Neuronal stem cell (in vitro differentiated cells): ENCODE results near the gene MVP.

Source experiments
- DNase-seq: peaks from one replicate; pipeline ENCODE4 v3.0.0-alpha.2; 2013; ENCODE audit warnings: low spot score
- H2AFZ ChIP-seq: one replicate; pipeline ENCODE4 v1.6.1; 2013; ENCODE audit warnings: mild to moderate bottlenecking, low read length, inconsistent platforms
- H2AK5ac ChIP-seq: 2 replicates; pipeline ENCODE4 v1.6.1; 2013; ENCODE audit warnings: low read depth, mild to moderate bottlenecking, inconsistent platforms, low read length, moderate library complexity, mixed read lengths
- H2BK120ac ChIP-seq: 2 replicates; pipeline ENCODE4 v1.6.1; 2013; ENCODE audit warnings: low read depth, mild to moderate bottlenecking, inconsistent platforms, low read length, moderate library complexity, mixed read lengths
- H2BK12ac ChIP-seq: one replicate; pipeline ENCODE4 v1.6.1; 2013; ENCODE audit warnings: low read length, inconsistent platforms
- H2BK15ac ChIP-seq: 2 replicates; pipeline ENCODE4 v1.6.1; 2013; ENCODE audit warnings: mild to moderate bottlenecking, low read length, inconsistent platforms, mixed read lengths
- H2BK5ac ChIP-seq: one replicate; pipeline ENCODE4 v1.6.1; 2013; ENCODE audit warnings: inconsistent platforms, mild to moderate bottlenecking, low read length, moderate library complexity
- H3K14ac ChIP-seq: one replicate; pipeline ENCODE4 v1.6.1; 2013; ENCODE audit warnings: low read length, inconsistent platforms
- H3K18ac ChIP-seq: 2 replicates; pipeline ENCODE4 v1.6.1; 2013; ENCODE audit warnings: low read length, inconsistent platforms
- H3K23ac ChIP-seq: 2 replicates; pipeline ENCODE4 v1.6.1; 2013; ENCODE audit warnings: low read depth, mild to moderate bottlenecking, mixed read lengths, low read length, inconsistent platforms; ENCODE audit not compliant: poor library complexity
- H3K27ac ChIP-seq: replicated peaks from 3 replicates; pipeline ENCODE4 v1.5.1; 2013; ENCODE audit warnings: low read length, inconsistent platforms
- H3K27me3 ChIP-seq, 3 experiments: 2 replicates each; pipeline ENCODE4 v1.6.1; 2013; ENCODE audit warnings: low read length in 3 of 3, mild to moderate bottlenecking in 2 of 3, inconsistent platforms in 1 of 3, low read depth in 1 of 3, mixed read lengths in 1 of 3, moderate library complexity in 1 of 3; ENCODE audit not compliant: control insufficient read depth in 3 of 3, insufficient read depth in 3 of 3
- H3K36me3 ChIP-seq, 2 donors: replicated peaks in 1 of 2; 2 replicates each; pipeline ENCODE4 v1.6.1; 2013; ENCODE audit warnings: low read length in 2 of 2; ENCODE audit not compliant: control insufficient read depth in 2 of 2, insufficient read depth in 2 of 2
- H3K4ac ChIP-seq: 2 replicates; pipeline ENCODE4 v1.6.1; 2013; ENCODE audit warnings: inconsistent platforms, mild to moderate bottlenecking, low read length, moderate library complexity
- H3K4me1 ChIP-seq, 2 donors: 1 replicate in 1 of 2; 2 replicates in 1 of 2; pipeline ENCODE4 v1.6.1; 2013; ENCODE audit warnings: low read length in 2 of 2, low read depth in 1 of 2; ENCODE audit not compliant: control insufficient read depth in 2 of 2, insufficient read depth in 1 of 2
- H3K4me2 ChIP-seq: one replicate; pipeline ENCODE4 v1.6.1; 2013; ENCODE audit warnings: mild to moderate bottlenecking, low read length, inconsistent platforms; ENCODE audit not compliant: insufficient read depth, poor library complexity, severe bottlenecking
- H3K4me3 ChIP-seq, 2 donors: 2 replicates each; pipeline ENCODE4 v1.5.1; 2013; ENCODE audit warnings: low read length in 2 of 2, mild to moderate bottlenecking in 2 of 2, inconsistent platforms in 1 of 2, moderate library complexity in 1 of 2
- H3K79me1 ChIP-seq: one replicate; pipeline ENCODE4 v1.6.1; 2013; ENCODE audit warnings: low read depth, mild to moderate bottlenecking, inconsistent platforms, low read length, moderate library complexity
- H3K9ac ChIP-seq: one replicate; pipeline ENCODE4 v1.6.1; 2013; ENCODE audit warnings: mild to moderate bottlenecking, low read depth, low read length, inconsistent platforms; ENCODE audit not compliant: poor library complexity
- H3K9me3 ChIP-seq, 2 donors: replicated peaks in 1 of 2; 2 replicates each; pipeline versions ENCODE3 to v1.6.1; 2013; ENCODE audit warnings: low read length in 2 of 2, mild to moderate bottlenecking in 2 of 2, inconsistent platforms in 1 of 2, low read depth in 1 of 2, mixed read lengths in 1 of 2, moderate library complexity in 1 of 2; ENCODE audit not compliant: control insufficient read depth in 2 of 2, insufficient read depth in 1 of 2
- H4K8ac ChIP-seq: one replicate; pipeline ENCODE4 v1.6.1; 2013; ENCODE audit warnings: low read depth, mild to moderate bottlenecking, inconsistent platforms, low read length, moderate library complexity
- H4K91ac ChIP-seq: one replicate; pipeline ENCODE4 v1.6.1; 2013; ENCODE audit warnings: low read length, low read depth, mild to moderate bottlenecking, inconsistent platforms; ENCODE audit not compliant: poor library complexity
- WGBS, 2 donors: extraction: QIAGEN DNeasy Blood & Tissue Kit; methylation state at CpG; one replicate each; pipeline ENCODE4 v1.1.7; 2013; ENCODE audit warnings: missing lambda C conversion rate in 2 of 2, mixed read lengths in 1 of 2; ENCODE audit not compliant: insufficient read length in 2 of 2, insufficient replicate concordance in 1 of 2; ENCODE audit errors: extremely low coverage in 2 of 2; 5-methylcytosine and 5-hydroxymethylcytosine counted together

MVP gene

GRCh38 chr16:29807426-29808218 lies 12.6 kb upstream of the MVP start:
- H2BK120ac ChIP-seq = peak overlapping the region; percentile 87
- H3K9ac ChIP-seq = peak overlapping the region; percentile 98
- peak overlapping the region; percentile 99 for H2AK5ac ChIP-seq
- H3K4me3 ChIP-seq = peak overlapping the region; percentile 64 to 93
- peaks cover 35 to 58% of the 10 kb centered on the region in 2 donors for H3K36me3 ChIP-seq
- no CpG with 5 or more reads among the region's 69 CpGs for WGBS, 2 donors
- H2BK5ac ChIP-seq = peak overlapping the region; percentile 96
- H3K4me2 ChIP-seq = peak overlapping the region; percentile 91
- H2AFZ ChIP-seq = peak overlapping the region; percentile 15
- H3K23ac ChIP-seq = peak overlapping the region; percentile 92
- H4K8ac ChIP-seq = peak overlapping the region; percentile 10
- H3K79me1 ChIP-seq = peaks cover 25% of the 10 kb centered on the region
- peak overlapping the region; percentile 93 for H3K27ac ChIP-seq
- H2BK12ac ChIP-seq = peak overlapping the region; percentile 33
- peaks cover 0 to 2% of the 10 kb centered on the region in 2 donors for H3K9me3 ChIP-seq
- no peaks in the 10 kb centered on the region for H3K27me3 ChIP-seq
- H3K14ac ChIP-seq = peak overlapping the region; percentile 98
- H3K4ac ChIP-seq = peak overlapping the region; percentile 66
- no peak overlapping the region for H4K91ac ChIP-seq
- peaks cover 37 to 40% of the 10 kb centered on the region in 2 donors for H3K4me1 ChIP-seq
- H2BK15ac ChIP-seq = peak overlapping the region; percentile 85
- peak overlapping the region; percentile 98 for H3K18ac ChIP-seq
- peak; percentile 77 for DNase-seq

GRCh38 chr16:29808219-29808900 lies 11.9 kb upstream of the MVP start:
- Histone ChIP-seq H3K4me3 (peak overlapping the region; percentile 64 to 93), H2BK120ac (no peak overlapping the region), H3K79me1 (peaks cover 25% of the 10 kb centered on the region), H2BK12ac (no peak overlapping the region), H2BK15ac (peak overlapping the region; percentile 85), H2AK5ac (peak overlapping the region; percentile 99), H3K9ac (peak overlapping the region; percentile 98), H4K8ac (peak overlapping the region; percentile 10), H2BK5ac (peak overlapping the region; percentile 96), H3K36me3 (peaks cover 29 to 51% of the 10 kb centered on the region in 2 donors), H3K4me2 (peak overlapping the region; percentile 91), H3K27ac (peak overlapping the region; percentile 93), H3K27me3 (no peaks in the 10 kb centered on the region), H3K23ac (peak overlapping the region; percentile 92), H2AFZ (no peak overlapping the region), H3K4me1 (peaks cover 40 to 41% of the 10 kb centered on the region in 2 donors), H3K14ac (no peak overlapping the region), H3K18ac (peak overlapping the region; percentile 87), H3K4ac (no peak overlapping the region), H3K9me3 (peaks cover 0 to 2% of the 10 kb centered on the region in 2 donors), H4K91ac (no peak overlapping the region)
- WGBS, 2 donors = no CpG with 5 or more reads among the region's 25 CpGs
- DNase-seq = no peak

DNA sequence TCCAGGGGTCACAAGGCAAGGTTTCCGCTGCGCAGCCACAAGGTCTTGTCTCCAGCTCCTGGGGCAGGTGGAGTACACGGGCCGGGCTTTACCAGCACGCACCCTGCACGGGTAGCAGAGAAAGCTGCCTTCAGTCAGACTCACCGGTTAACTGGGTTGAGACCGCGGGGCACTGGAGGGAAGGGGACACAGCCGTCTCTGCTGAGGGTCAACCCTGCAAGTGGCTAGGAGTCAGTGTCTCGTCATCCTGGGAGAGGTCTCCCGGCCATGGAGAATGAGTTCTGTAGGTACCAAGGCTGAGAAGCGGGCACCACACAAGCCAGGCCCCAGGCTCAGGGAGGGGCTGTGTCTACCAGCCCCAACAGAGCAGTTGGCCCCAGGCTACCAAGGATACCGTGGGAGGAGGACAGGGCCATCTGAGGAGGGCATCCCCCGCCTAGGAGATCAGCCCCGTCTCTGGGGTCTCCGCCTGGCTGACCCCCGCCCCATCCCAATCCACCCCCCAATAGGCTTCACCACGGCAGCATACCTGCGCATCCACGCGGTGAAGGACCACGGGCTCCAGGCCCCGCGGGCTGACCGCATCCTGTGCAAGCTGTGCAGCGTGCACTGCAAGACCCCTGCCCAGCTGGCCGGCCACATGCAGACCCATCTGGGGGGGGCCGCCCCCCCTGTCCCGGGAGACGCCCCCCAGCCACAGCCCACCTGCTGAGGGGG lies 11.1 kb upstream of the MVP start:
- H2AFZ ChIP-seq = no peak overlapping the region
- peaks cover 20 to 42% of the 10 kb centered on the region in 2 donors for H3K36me3 ChIP-seq
- peak overlapping the region; percentile 97 for H3K27ac ChIP-seq
- peak overlapping the region; percentile 66 for H3K23ac ChIP-seq
- peak overlapping the region; percentile 19 for H4K8ac ChIP-seq
- peak overlapping the region; percentile 70 for H3K9ac ChIP-seq
- peak overlapping the region; percentile 23 for H3K4me2 ChIP-seq
- peak overlapping the region; percentile 2 for H2AK5ac ChIP-seq
- H3K9me3 ChIP-seq = peaks cover 0 to 2% of the 10 kb centered on the region in 2 donors
- peak overlapping the region in 1 of 2 donors; percentile 64 for H3K4me3 ChIP-seq
- WGBS, 2 donors = no CpG with 5 or more reads among the region's 31 CpGs
- no peak overlapping the region for H2BK12ac ChIP-seq
- no peaks in the 10 kb centered on the region for H3K27me3 ChIP-seq
- H4K91ac ChIP-seq = no peak overlapping the region
- H3K18ac ChIP-seq = peak overlapping the region; percentile 48
- no peak overlapping the region for H3K4ac ChIP-seq
- no peak overlapping the region for H2BK15ac ChIP-seq
- peaks cover 44 to 46% of the 10 kb centered on the region in 2 donors for H3K4me1 ChIP-seq
- H3K79me1 ChIP-seq = peaks cover 25% of the 10 kb centered on the region
- no peak for DNase-seq
- no peak overlapping the region for H2BK120ac ChIP-seq
- no peak overlapping the region for H2BK5ac ChIP-seq
- H3K14ac ChIP-seq = no peak overlapping the region
